LNCaP clone FGC (cell line): ENCODE data around the gene MLH3.

Source experiments
- DNase-seq: peaks from one replicate; pipeline ENCODE4 v3.0.0-alpha.2; 2011; ENCODE audit warnings: low read depth
- H3K4me3 ChIP-seq: 2 replicates; pipeline ENCODE4 v1.5.1; 2011; ENCODE audit warnings: mild to moderate bottlenecking, low read depth, low read length, control low read depth
- TF ChIP-seq, protein P1 (sequence below): IDR thresholded peaks from 2 replicates; pipeline ENCODE4 v1.5.1; 2012; ENCODE audit warnings: mild to moderate bottlenecking; ENCODE audit not compliant: control insufficient read depth, insufficient read depth; ENCODE audit errors: extremely low read depth

MLH3 gene

DNA sequence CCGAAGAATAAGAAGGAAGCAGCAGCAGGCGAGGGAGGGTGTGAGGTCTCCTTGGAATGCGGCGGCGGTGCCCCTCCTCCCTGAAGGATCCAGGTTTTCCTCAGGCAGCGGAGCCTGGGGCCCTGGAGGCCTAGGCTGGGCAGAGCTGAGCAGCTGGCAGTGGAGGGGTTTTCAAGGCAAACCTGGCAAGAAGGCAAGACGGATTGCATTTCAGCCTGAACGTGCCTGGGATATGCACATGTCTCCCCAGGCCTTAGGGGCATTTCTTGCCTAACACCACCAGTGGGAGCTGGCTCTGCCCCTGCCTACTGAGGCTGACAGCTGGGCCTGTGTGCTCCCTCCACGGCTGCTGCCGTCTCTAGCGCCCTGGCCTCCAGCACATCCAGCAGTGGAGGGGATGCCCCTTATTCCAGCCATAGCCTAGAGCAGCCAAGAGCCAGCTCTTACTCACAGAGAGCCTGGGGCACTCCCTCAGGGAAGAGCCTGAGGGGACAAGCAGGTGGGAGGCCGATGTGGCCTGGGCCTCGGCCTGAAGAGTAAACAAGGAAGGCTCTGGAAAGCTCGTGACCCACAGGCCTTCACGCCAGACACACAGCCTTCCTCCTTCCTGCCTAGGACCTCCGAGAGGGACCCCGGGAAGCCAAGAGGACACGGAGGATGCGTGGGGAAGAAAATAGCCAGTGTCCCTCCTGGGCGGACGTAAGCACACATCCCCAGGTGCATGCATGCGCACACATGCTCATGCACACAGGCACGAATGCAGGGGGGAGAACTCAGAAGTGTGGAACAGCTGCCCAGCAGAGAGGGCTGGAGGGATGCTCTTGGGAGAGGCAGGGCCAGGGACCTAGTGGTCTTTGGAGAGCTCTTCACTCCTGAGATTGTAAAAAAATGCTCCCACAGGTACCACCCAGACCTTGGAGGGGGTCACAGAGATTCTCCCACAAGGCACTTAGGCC is 71.5 kb downstream of the MLH3 start:
- H3K4me3 ChIP-seq, result no peak overlapping the region
- TF ChIP-seq, protein P1, sequence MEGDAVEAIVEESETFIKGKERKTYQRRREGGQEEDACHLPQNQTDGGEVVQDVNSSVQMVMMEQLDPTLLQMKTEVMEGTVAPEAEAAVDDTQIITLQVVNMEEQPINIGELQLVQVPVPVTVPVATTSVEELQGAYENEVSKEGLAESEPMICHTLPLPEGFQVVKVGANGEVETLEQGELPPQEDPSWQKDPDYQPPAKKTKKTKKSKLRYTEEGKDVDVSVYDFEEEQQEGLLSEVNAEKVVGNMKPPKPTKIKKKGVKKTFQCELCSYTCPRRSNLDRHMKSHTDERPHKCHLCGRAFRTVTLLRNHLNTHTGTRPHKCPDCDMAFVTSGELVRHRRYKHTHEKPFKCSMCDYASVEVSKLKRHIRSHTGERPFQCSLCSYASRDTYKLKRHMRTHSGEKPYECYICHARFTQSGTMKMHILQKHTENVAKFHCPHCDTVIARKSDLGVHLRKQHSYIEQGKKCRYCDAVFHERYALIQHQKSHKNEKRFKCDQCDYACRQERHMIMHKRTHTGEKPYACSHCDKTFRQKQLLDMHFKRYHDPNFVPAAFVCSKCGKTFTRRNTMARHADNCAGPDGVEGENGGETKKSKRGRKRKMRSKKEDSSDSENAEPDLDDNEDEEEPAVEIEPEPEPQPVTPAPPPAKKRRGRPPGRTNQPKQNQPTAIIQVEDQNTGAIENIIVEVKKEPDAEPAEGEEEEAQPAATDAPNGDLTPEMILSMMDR, result no peak
- DNase-seq, result no peak

- H3K4me3 ChIP-seq, result no peak overlapping the region
- TF ChIP-seq, protein P1, result no peak
Measured at GRCh38 chr14:74979029-74979428, 72.2 kb downstream of the MLH3 start.

GRCh38 chr14:74978416-74978947 is 72.8 kb downstream of the MLH3 start:
- TF ChIP-seq, protein P1, result no peak
- no peak overlapping the region for H3K4me3 ChIP-seq

More at GRCh38 chr14:74979029-74979428, 72.2 kb downstream of the MLH3 start:
- no peak for DNase-seq

GRCh38 chr14:74977901-74978385 is 73.3 kb downstream of the MLH3 start:
- H3K4me3 ChIP-seq, result no peak overlapping the region
- no peak for DNase-seq
- TF ChIP-seq, protein P1, result no peak

More at GRCh38 chr14:74978416-74978947, 72.8 kb downstream of the MLH3 start:
- DNase-seq, result no peak

DNA sequence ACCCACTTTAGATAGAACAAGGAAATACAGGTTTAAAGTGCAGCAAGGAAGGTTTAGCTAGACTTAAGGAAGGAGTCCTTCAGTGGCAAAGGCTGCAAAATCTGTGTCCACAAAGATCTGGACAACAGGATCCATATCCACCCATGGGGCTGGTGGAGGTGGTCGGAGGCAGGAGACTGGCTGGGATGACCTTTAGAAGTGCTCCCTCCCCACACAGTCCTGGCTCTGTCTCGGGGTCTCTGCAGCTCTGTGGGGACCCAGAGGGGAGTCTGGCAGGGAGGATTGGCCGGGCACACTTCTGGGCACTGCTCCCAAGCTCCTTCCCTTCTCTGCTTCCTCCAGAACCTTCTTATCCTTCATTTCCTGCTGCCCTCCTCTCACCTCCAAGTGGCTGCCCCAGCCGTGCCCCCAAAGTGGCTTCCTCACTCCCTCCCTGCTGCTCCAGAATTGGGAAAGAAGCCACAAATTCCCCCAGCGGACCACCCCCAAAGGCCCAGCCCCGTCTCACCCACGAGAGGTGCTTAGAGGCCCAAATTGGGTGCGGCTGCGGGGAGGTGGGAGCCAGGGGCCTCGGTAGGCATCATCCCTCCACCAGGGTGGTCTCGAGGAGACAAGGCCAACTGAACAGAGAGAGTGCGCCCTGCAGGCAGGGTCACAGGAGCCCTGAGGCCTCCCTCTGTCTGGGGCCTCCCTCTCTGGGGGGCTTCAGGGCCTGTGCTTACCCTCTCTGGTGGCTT is 73.9 kb downstream of the MLH3 start:
- H3K4me3 ChIP-seq, result no peak overlapping the region
- DNase-seq, result no peak
- TF ChIP-seq, protein P1, result no peak

DNA sequence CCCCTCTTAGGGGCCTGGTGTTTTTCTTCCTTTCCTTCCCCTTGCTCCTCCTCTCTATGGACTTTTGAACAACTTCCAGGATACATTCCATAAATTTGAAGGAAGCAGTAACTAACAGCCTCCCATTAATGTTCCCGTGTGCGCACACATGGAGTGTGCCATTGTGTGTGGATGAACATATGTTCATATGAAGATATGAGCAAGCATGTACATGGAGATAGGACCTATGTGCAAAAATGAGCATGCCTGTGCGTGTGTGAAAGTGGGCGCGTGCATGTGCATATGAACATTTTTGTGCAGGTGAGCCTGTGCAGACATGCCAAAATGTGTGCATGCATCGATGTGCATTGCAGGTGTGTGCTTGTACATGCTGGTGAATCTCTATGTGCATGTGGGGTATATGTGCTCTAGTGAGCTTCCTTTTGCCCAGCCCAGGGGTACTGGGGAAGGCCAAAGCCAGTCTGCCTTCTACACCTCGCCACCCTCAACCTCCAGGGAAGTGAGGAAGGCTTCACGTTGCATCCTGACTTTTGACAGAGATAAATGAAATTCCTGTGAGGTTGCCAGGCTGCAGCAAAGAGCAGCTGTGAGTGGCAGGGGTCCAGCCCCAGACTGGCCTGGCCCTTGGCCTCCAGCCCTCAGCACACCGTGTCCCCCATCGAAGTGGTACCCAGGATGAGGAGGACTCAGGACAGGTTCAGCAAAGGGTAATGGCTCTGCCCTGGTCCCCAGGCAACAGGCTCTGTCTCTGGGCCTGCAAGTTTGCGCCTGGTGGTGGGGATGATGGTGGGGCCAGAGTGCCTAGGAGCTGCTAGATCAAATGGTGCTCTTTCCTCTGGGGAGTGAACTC is 74.8 kb downstream of the MLH3 start:
- DNase-seq, result no peak
- TF ChIP-seq, protein P1, result no peak
- no peak overlapping the region for H3K4me3 ChIP-seq
